Spleen (tissue), 11 donors: Measurements from ENCODE around the gene PDLIM3. TPM values are rescaled to one million over a fixed set of nuclear protein-coding genes. Genes with fewer than 3 reads are reported as not detected.
A peak's percentile ranks its signal among the peaks of the same experiment; 100 is the strongest.

Experiments used
- DNase-seq: peaks from one replicate; pipeline ENCODE4 v3.0.0-alpha.2; 2020
- H3K27ac ChIP-seq, 8 donors: fragments of 200-600 bp; sonication (generic) in 7 of 8; 1 replicate in 4 of 8; 2 replicates in 4 of 8; pipeline versions ENCODE4 v1.5.0 to v1.8.0; 2016 to 2021; ENCODE audit warnings: inconsistent platforms in 4 of 8, mild to moderate bottlenecking in 4 of 8, moderate library complexity in 1 of 8
- H3K27me3 ChIP-seq, 7 donors: fragments of 200-600 bp; sonication (generic) in 6 of 7; replicated peaks in 1 of 7; 1 replicate in 4 of 7; 2 replicates in 3 of 7; pipeline versions ENCODE4 v1.5.0 to v1.8.0; 2016 to 2021; ENCODE audit warnings: inconsistent platforms in 3 of 7, mild to moderate bottlenecking in 1 of 7
- H3K36me3 ChIP-seq, 6 donors: fragments of 200-600 bp; sonication (generic) in 5 of 6; 1 replicate in 4 of 6; 2 replicates in 2 of 6; pipeline versions ENCODE4 v1.5.0 to v1.8.0; 2016 to 2021; ENCODE audit warnings: inconsistent platforms in 2 of 6
- H3K4me1 ChIP-seq, 6 donors: fragments of 200-600 bp; sonication (generic) in 5 of 6; 1 replicate in 3 of 6; 2 replicates in 3 of 6; pipeline versions ENCODE4 v1.5.0 to v1.8.0; 2016 to 2021; ENCODE audit warnings: inconsistent platforms in 3 of 6
- H3K4me3 ChIP-seq, 8 donors: fragments of 200-600 bp; sonication (generic) in 7 of 8; 1 replicate in 4 of 8; 2 replicates in 4 of 8; pipeline versions ENCODE4 v1.5.0 to v1.8.0; 2016 to 2021; ENCODE audit warnings: inconsistent platforms in 4 of 8, mild to moderate bottlenecking in 4 of 8, moderate library complexity in 2 of 8
- H3K9me3 ChIP-seq, 8 donors: fragments of 200-600 bp; sonication (generic) in 7 of 8; 1 replicate in 4 of 8; 2 replicates in 4 of 8; pipeline versions ENCODE4 v1.5.0 to v1.8.0; 2016 to 2021; ENCODE audit warnings: inconsistent platforms in 4 of 8
- POLR2A ChIP-seq, 3 donors: fragments of 450-650 bp; IDR thresholded peaks; one replicate each; pipeline ENCODE4 v1.5.1; 2017; ENCODE audit warnings: antibody characterized with exemption in 3 of 3, mild to moderate bottlenecking in 1 of 3
- POLR2AphosphoS5 ChIP-seq, 3 donors: sonication (generic); formaldehyde crosslinking; IDR thresholded peaks; one replicate each; pipeline ENCODE4 v1.5.1; 2017; ENCODE audit warnings: antibody characterized with exemption in 3 of 3
- WGBS, 5 donors: extraction: QIAGEN DNeasy Blood & Tissue Kit in 3 of 5; methylation state at CpG; one replicate each; pipeline versions ENCODE4 v1.1.5 to v1.1.7; 2013 to 2018; 5-methylcytosine and 5-hydroxymethylcytosine counted together
- intact Hi-C: fragments of 100-400 bp; cut with DNase I; formaldehyde crosslinking; loops from one replicate; pipeline ENCODE4 v1.15.0; 2023; ENCODE audit warnings: low total_unique reads
- polyA plus RNA-seq, 3 donors: library from polyadenylated mRNA; stranded (reverse); fragments of 200-250 nt; gene quantifications; one replicate each; pipeline ENCODE4 v1.2.1, GENCODE V29; 2013
- total RNA-seq, 7 donors: library from RNA; depleted of rRNA in 3 of 7; stranded (reverse); fragments of >200 nt in 3 of 7; fragmentation: NEBNext Ultra II Directional in 4 of 7; extraction: Animal tissue kit (Norgen Biotek cat#: 25700) in 4 of 7; gene quantifications; one replicate each; pipeline versions ENCODE4 v1.1.0 to v1.2.1, GENCODE V29; 2016 to 2021
- TF ChIP-seq, protein P1 (sequence below), 11 experiments: fragments of 200-600 bp in 7 of 11; fragments of 450-650 bp in 4 of 11; sonication (generic) in 4 of 11; IDR thresholded peaks in 8 of 11; conservative IDR thresholded peaks in 3 of 11; 1 replicate in 7 of 11; 2 replicates in 4 of 11; pipeline versions ENCODE4 v1.4.0 to v1.8.0; 2016 to 2021; ENCODE audit warnings: antibody characterized with exemption in 11 of 11, inconsistent platforms in 4 of 11, mild to moderate bottlenecking in 1 of 11
- donor health status: healthy with polysubstance abuse.
- donor health status: DM: no; HTN: no; CAD: no; lungs with moderate emphysema.
- donor health status: DM: no; HTN: no; CAD: no.
- donor health status: Bipolar disorder and iron deficiency.
- donor health status: healthy.
- donor health status: DM: no; HTN: no; CAD: no.
- donor health status: DM: yes; HTN: yes; CAD: no.

PDLIM3 gene
- total and polyA plus RNA-seq, 10 donors, result 28.0 to 107 (median 63.2) TPM

DNA sequence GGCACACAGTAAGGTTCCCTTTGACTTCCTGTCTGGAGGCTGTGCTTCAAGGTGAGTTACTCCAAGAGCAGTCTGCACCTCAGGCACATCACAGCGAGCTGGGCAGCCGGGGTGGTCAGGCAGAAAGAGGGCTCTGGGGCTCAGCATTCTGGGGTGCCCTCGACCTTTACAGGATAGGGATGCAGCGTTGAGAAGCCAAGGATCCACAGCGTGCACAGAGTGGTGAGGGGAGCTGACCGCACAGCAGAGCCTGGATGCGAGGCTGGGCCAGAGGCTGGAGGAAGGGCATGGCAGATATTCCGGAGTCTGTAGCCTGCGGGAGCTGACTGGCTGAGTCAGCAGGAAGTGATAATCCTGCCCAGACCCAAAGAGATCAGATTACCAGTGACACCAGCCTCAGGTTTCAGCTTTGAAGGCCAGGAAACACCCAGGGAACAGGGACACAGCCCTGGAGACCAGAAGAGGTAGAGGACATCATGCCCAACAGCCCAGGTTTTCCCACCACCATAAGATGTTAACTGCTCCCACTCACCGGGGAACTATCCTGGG, 38.4 kb upstream of the PDLIM3 start:
- Histone ChIP-seq H3K36me3 (no peaks in the 10 kb centered on the region), H3K27ac (peak overlapping the region in 7 of 8 donors; percentile 8 to 66 (median 57)), H3K4me3 (no peak overlapping the region), H3K27me3 (no peaks in the 10 kb centered on the region), H3K9me3 (no peaks in the 10 kb centered on the region), H3K4me1 (peaks cover 0 to 6% (median 0%) of the 10 kb centered on the region in 6 donors)
- DNase-seq, result no peak
- TF ChIP-seq POLR2AphosphoS5 (IDR thresholded peaks at IDR 0.05) (peak; percentile 37 to 68 (median 68)), POLR2A (IDR thresholded peaks at IDR 0.05) (no peak)
- TF ChIP-seq, protein P1, sequence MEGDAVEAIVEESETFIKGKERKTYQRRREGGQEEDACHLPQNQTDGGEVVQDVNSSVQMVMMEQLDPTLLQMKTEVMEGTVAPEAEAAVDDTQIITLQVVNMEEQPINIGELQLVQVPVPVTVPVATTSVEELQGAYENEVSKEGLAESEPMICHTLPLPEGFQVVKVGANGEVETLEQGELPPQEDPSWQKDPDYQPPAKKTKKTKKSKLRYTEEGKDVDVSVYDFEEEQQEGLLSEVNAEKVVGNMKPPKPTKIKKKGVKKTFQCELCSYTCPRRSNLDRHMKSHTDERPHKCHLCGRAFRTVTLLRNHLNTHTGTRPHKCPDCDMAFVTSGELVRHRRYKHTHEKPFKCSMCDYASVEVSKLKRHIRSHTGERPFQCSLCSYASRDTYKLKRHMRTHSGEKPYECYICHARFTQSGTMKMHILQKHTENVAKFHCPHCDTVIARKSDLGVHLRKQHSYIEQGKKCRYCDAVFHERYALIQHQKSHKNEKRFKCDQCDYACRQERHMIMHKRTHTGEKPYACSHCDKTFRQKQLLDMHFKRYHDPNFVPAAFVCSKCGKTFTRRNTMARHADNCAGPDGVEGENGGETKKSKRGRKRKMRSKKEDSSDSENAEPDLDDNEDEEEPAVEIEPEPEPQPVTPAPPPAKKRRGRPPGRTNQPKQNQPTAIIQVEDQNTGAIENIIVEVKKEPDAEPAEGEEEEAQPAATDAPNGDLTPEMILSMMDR (IDR thresholded peaks at IDR 0.05 in 8 of 11, conservative IDR thresholded peaks at IDR 0.05 in 3 of 11), result no peak
- WGBS, 5 donors, result 53 to 60% (median 58%) methylated on average over 10 of the region's 10 CpGs
- intact Hi-C loops, result no loop called here

DNA sequence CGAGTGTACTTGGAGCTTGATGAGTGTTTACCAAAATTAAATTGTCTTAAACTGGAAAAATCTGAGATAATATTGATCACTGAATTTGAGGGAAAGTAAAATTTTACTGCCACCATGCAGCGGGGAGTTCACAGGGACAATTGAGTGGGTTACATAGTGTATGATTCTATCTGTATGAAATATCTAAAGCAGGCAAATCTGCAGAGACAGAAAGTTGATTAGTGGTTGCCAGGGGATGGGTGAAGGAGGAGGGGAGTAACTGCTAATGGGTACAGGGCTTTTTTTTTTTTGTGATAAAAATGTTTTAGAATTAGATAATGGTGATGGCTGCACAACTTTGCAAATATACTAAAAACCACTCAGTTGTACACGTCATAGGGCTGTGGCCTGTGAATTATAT, 35.4 kb upstream of the PDLIM3 start:
- Histone ChIP-seq H3K4me1 (peaks cover 0 to 15% (median 5%) of the 10 kb centered on the region in 6 donors), H3K27ac (peak overlapping the region in 1 of 8 donors; percentile 30), H3K27me3 (no peaks in the 10 kb centered on the region), H3K36me3 (no peaks in the 10 kb centered on the region), H3K4me3 (no peak overlapping the region), H3K9me3 (no peaks in the 10 kb centered on the region)
- intact Hi-C loops, result no loop called here
- no peak for DNase-seq
- TF ChIP-seq POLR2AphosphoS5 (IDR thresholded peaks at IDR 0.05) (no peak), POLR2A (IDR thresholded peaks at IDR 0.05) (no peak)
- TF ChIP-seq, protein P1 (IDR thresholded peaks at IDR 0.05 in 8 of 11, conservative IDR thresholded peaks at IDR 0.05 in 3 of 11), result no peak
- 88 to 93% (median 88%) methylated on average over 3 of the region's 3 CpGs for WGBS, 5 donors

DNA sequence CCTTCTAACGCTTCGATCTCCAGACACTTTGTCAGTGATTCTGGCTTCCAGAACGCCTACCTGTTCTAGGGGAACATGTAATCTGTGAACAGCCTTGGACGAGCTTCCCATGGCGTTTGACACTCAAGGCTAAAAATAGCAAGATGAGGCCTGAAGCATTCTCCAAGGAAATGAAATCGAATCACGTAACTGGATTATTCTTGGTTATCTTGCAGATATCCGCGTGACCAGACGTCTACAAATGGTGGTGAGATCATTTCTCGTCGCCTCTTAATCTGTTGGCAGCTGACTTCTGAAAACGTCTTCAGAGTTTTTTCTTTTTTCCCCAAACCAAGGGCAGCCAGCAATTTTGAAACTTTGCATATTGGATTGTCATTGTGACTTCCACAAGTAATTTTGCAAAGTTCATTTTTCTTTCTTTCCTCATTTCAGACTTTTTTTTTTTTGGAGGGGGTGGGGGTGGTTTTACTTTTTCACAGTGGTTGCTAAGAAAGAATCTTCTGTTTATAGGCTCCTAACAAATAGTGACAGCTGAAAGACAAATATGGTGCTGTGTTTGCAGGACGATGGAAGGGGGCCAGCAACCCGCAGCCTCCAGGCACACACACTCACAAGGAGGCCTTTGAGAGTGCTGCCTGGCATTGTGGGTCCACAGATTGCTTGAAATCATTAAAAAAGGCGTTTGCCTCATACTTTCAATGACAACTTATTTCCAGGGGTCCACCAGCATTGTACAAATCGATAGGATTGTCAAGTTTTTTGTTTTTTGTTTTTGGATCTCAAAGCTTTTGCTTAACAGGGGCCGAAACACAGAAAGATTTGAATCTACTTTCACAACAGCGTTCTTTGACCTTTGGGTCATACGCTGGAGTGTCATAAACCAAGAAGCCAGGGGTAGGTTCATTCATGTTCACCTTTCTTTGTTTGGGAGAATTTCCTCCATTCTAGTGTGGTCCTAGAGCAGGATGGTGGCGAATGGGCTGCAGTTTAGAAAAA, 32.4 kb upstream of the PDLIM3 start:
- no peak for DNase-seq
- no peaks in the 10 kb centered on the region for H3K36me3 ChIP-seq
- 59 to 76% (median 73%) methylated on average over 21 of the region's 21 CpGs for WGBS, 5 donors
- intact Hi-C loops, result no loop called here
- H3K9me3 ChIP-seq, result peaks cover 0 to 12% (median 7%) of the 10 kb centered on the region in 8 donors
- peak overlapping the region; percentile 6 to 82 (median 72) for H3K27ac ChIP-seq
- H3K4me1 ChIP-seq, result peaks cover 0 to 12% (median 5%) of the 10 kb centered on the region in 6 donors
- no peak overlapping the region for H3K4me3 ChIP-seq
- TF ChIP-seq POLR2AphosphoS5 (IDR thresholded peaks at IDR 0.05) (peak in 1 of 3 donors; percentile 36), POLR2A (IDR thresholded peaks at IDR 0.05) (no peak)
- H3K27me3 ChIP-seq, result no peaks in the 10 kb centered on the region

DNA sequence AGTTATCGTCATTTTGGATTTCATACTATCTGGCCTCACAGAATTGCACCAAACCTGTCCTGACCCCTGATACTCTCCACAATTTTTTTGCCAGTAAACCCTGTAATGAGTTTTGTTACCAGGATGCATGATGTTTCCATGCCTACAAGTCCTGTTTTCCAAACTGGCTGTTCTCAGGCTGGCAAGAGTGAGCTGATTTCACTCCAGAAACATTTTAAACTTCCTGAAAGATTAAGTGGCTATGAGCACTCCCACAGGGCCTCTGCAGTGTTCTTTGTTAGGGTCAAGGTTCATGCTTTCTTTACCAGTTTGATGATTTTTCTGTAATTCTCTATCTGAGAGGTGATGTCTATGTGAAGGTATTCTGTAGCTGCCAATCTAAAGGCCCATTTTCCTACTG, 31.7 kb upstream of the PDLIM3 start:
- Histone ChIP-seq H3K36me3 (no peaks in the 10 kb centered on the region), H3K27ac (peak overlapping the region; percentile 6 to 82 (median 72)), H3K4me3 (no peak overlapping the region), H3K4me1 (peaks cover 0 to 12% (median 5%) of the 10 kb centered on the region in 6 donors), H3K9me3 (peaks cover 0 to 12% (median 7%) of the 10 kb centered on the region in 8 donors), H3K27me3 (no peaks in the 10 kb centered on the region)
- no peak for DNase-seq
- intact Hi-C loops, result no loop called here
- TF ChIP-seq POLR2AphosphoS5 (IDR thresholded peaks at IDR 0.05) (peak in 1 of 3 donors; percentile 33), POLR2A (IDR thresholded peaks at IDR 0.05) (no peak)
- TF ChIP-seq, protein P1 (IDR thresholded peaks at IDR 0.05 in 8 of 11, conservative IDR thresholded peaks at IDR 0.05 in 3 of 11), result no peak
- WGBS, 5 donors, result 50 to 85% (median 73%) methylated on average over 1 of the region's 1 CpG
